GM06990 (cell line): ENCODE measurements around the gene TGM3.

Experiments
- DNase-seq: peaks from one replicate; pipeline ENCODE4 v3.0.0-alpha.2; 2011; ENCODE audit not compliant: insufficient read length; ENCODE audit errors: extremely low read depth
- H3K27me3 ChIP-seq: replicated peaks from 2 replicates; pipeline ENCODE4 v1.6.0; 2011; ENCODE audit warnings: low read length; ENCODE audit not compliant: control insufficient read depth, insufficient read depth
- H3K36me3 ChIP-seq: 2 replicates; pipeline ENCODE4 v1.5.1; 2011; ENCODE audit warnings: low read length; ENCODE audit not compliant: control insufficient read depth, insufficient read depth
- H3K4me3 ChIP-seq: replicated peaks from 2 replicates; pipeline ENCODE4 v1.5.1; 2011; ENCODE audit warnings: low read depth, mild to moderate bottlenecking, control low read depth, low read length
- CTCF ChIP-seq: IDR thresholded peaks from 2 replicates; pipeline ENCODE4 v1.5.1; 2011; ENCODE audit warnings: low read length, control low read depth, mild to moderate bottlenecking, inconsistent platforms; ENCODE audit not compliant: insufficient read depth, poor library complexity, severe bottlenecking

Gene TGM3

GRCh38 chr20:2311329-2311728 lies 15.5 kb downstream of the TGM3 start:
- no peaks in the 10 kb centered on the region; the same call in none of the 2 replicates for H3K27me3 ChIP-seq
- TF ChIP-seq CTCF, result no peak
- no peak for DNase-seq
- no peak overlapping the region for H3K4me3 ChIP-seq
- H3K36me3 ChIP-seq, result no peaks in the 10 kb centered on the region

- Histone ChIP-seq H3K36me3 (no peaks in the 10 kb centered on the region), H3K27me3 (peaks cover 1% of the 10 kb centered on the region)
- no peak for DNase-seq
Observed at GRCh38 chr20:2312876-2313275, 17.1 kb downstream of the TGM3 start.

GRCh38 chr20:2313316-2313715 lies 17.5 kb downstream of the TGM3 start:
- DNase-seq, result no peak
- no peak for TF ChIP-seq CTCF
- H3K4me3 ChIP-seq, result no peak overlapping the region
- no peaks in the 10 kb centered on the region for H3K36me3 ChIP-seq
- peaks cover 1% of the 10 kb centered on the region for H3K27me3 ChIP-seq

More at GRCh38 chr20:2312876-2313275, 17.1 kb downstream of the TGM3 start:
- TF ChIP-seq CTCF, result no peak
- no peak overlapping the region for H3K4me3 ChIP-seq

GRCh38 chr20:2314759-2315439 lies 19.1 kb downstream of the TGM3 start:
- H3K27me3 ChIP-seq, result peaks cover 1% of the 10 kb centered on the region
- no peak overlapping the region for H3K4me3 ChIP-seq
- no peak for TF ChIP-seq CTCF
- H3K36me3 ChIP-seq, result no peaks in the 10 kb centered on the region
- no peak for DNase-seq

- TF ChIP-seq CTCF, result no peak
- no peak for DNase-seq
- Histone ChIP-seq H3K27me3 (peaks cover 1% of the 10 kb centered on the region), H3K36me3 (no peaks in the 10 kb centered on the region), H3K4me3 (no peak overlapping the region)
Observed at GRCh38 chr20:2315440-2315778, 19.6 kb downstream of the TGM3 start.
